Measurements from ENCODE around the gene APOD. TPM values are rescaled to one million over a fixed set of nuclear protein-coding genes. Genes with fewer than 3 reads are reported as not detected.

The APOD gene
- total RNA-seq, 1 experiment from 2014 or later, result not detected

DNA sequence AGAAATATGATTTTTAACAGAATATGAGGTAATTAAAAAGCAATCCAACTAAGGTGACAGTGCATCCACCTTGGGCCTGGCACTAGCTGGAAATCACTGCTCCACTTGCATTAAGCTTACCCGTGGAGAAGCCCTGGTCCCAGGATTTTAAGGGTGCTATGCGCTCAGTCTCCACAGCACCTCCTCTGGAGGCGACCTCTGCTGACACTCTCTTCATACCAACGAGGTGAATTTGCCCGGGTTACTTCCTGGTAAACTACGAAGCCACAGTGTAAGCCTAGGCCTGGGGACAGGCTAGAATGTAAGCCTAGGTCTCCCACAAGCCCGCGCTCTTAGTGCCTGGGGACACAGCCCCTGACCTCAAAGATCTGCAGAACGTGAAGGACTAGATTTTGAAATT is 793 bp downstream of the APOD start:
- Histone ChIP-seq H2BK5ac (ENCODE audit: insufficient read length, low read length) (no peak overlapping the region), H3K4me1 (ENCODE audit: insufficient read depth, low read length) (no peaks in the 10 kb centered on the region), H4K8ac (replicated peaks; ENCODE audit: insufficient read length, low read depth, low read length) (no peak overlapping the region), H3K9me3 (ENCODE audit: control insufficient read depth, low read depth, low read length) (no peaks in the 10 kb centered on the region), H4K91ac (ENCODE audit: insufficient read length, low read depth, low read length) (no peak overlapping the region), H3K18ac (ENCODE audit: insufficient read length, low read depth, low read length) (no peak overlapping the region), H3K23ac (ENCODE audit: insufficient read length, low read depth, low read length) (no peak overlapping the region), H3K4ac (ENCODE audit: low read depth, low read length) (no peak overlapping the region), H3K56ac (ENCODE audit: insufficient read length, low read depth, low read length) (no peak overlapping the region), H2BK15ac (ENCODE audit: low read depth, low read length) (no peak overlapping the region), H3K4me2 (ENCODE audit: insufficient read depth, insufficient read length, low read length) (no peak overlapping the region), H2BK20ac (ENCODE audit: low read depth, low read length, poor library complexity, severe bottlenecking) (no peak overlapping the region), H3K14ac (ENCODE audit: insufficient read depth, low read length) (no peak overlapping the region), H3K27me3 (ENCODE audit: insufficient read depth, low read length) (no peaks in the 10 kb centered on the region), H2AFZ (ENCODE audit: low read length) (no peak overlapping the region), H3K27ac (ENCODE audit: insufficient read length, low read depth, low read length) (no peak overlapping the region), H3K23me2 (ENCODE audit: insufficient read length, low read depth, low read length, poor library complexity, severe bottlenecking) (no peaks in the 10 kb centered on the region), H2BK12ac (ENCODE audit: insufficient read length, low read depth, low read length) (no peak overlapping the region), H3K9ac (ENCODE audit: extremely low read depth, insufficient read length, low read length) (no peak overlapping the region), H3K79me2 (ENCODE audit: insufficient read depth, low read length) (no peaks in the 10 kb centered on the region), H2BK120ac (ENCODE audit: low read depth, low read length, poor library complexity, severe bottlenecking) (no peak overlapping the region), H4K20me1 (ENCODE audit: control insufficient read depth, insufficient read depth, insufficient read length) (no peaks in the 10 kb centered on the region), H4K5ac (ENCODE audit: insufficient read length, low read depth, low read length) (no peak overlapping the region), H2AK5ac (ENCODE audit: insufficient read length, low read length) (no peak overlapping the region), H3K79me1 (ENCODE audit: insufficient read depth, low read depth, low read length, poor library complexity, severe bottlenecking) (no peaks in the 10 kb centered on the region), H3T11ph (ENCODE audit: low read length) (no peak overlapping the region)
- H3K27ac Mint-ChIP-seq, result no peak overlapping the region
- no peaks in the 10 kb centered on the region for H3K36me3 Mint-ChIP-seq (ENCODE audit: insufficient read depth in 1 of 3, low read depth in 3 of 3)
- TF ChIP-seq, protein P1, sequence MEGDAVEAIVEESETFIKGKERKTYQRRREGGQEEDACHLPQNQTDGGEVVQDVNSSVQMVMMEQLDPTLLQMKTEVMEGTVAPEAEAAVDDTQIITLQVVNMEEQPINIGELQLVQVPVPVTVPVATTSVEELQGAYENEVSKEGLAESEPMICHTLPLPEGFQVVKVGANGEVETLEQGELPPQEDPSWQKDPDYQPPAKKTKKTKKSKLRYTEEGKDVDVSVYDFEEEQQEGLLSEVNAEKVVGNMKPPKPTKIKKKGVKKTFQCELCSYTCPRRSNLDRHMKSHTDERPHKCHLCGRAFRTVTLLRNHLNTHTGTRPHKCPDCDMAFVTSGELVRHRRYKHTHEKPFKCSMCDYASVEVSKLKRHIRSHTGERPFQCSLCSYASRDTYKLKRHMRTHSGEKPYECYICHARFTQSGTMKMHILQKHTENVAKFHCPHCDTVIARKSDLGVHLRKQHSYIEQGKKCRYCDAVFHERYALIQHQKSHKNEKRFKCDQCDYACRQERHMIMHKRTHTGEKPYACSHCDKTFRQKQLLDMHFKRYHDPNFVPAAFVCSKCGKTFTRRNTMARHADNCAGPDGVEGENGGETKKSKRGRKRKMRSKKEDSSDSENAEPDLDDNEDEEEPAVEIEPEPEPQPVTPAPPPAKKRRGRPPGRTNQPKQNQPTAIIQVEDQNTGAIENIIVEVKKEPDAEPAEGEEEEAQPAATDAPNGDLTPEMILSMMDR (conservative IDR thresholded peaks at IDR 0.05), result peak; percentile 50
- no CpG with 5 or more reads among the region's 9 CpGs for WGBS (ENCODE audit: extremely low coverage, insufficient read length, low lambda C conversion rate)
- H3K4me1 Mint-ChIP-seq, result peaks cover 7 to 9% of the 10 kb centered on the region in 2 experiments; a peak in 3 of 4 replicates
- peak; percentile 74 for DNase-seq
- H3K9me3 Mint-ChIP-seq, result no peaks in the 10 kb centered on the region
- H3K4me3 Mint-ChIP-seq, result no peak overlapping the region
- no peaks in the 10 kb centered on the region; the same call in 1 of the 2 replicates for H3K27me3 Mint-ChIP-seq (ENCODE audit: low read depth)
